A673 (cell line): Measurements from ENCODE around the gene MFSD11. TPM values are rescaled to one million over a fixed set of nuclear protein-coding genes. Genes with fewer than 3 reads are reported as not detected.

Experiments used
- BruUV-seq: library from RNA; stranded (reverse); fragments of 400-500 nt; replicated peaks from 2 replicates; lab custom pipeline; 2021; lab: Mats Ljungman, UMichigan
- CTCF ChIA-PET: fragments of 300-600 bp; sonication (Branson Sonifier 250); formaldehyde crosslinking; loops from one replicate; lab custom pipeline; 2022; ENCODE audit warnings: antibody characterized with exemption; lab: Charles Lee
- POLR2A ChIA-PET: fragments of 300-600 bp; sonication (Branson Sonifier 250); formaldehyde crosslinking; loops from one replicate; lab custom pipeline; 2022; ENCODE audit warnings: antibody characterized with exemption; ENCODE audit not compliant: low non-redundant PET; lab: Charles Lee
- DNase-seq: peaks from one replicate; pipeline ENCODE4 v3.0.0-alpha.2; 2015; ENCODE audit warnings: low spot score
- H3K27ac ChIP-seq: fragments of 200-600 bp; sonication (generic); 2 replicates; pipeline ENCODE4 v1.5.1; 2016; ENCODE audit warnings: mixed run types, low read depth, mild to moderate bottlenecking, mixed read lengths, antibody characterized with exemption, low read length; ENCODE audit not compliant: poor library complexity, severe bottlenecking
- H3K27me3 ChIP-seq: fragments of 200-600 bp; sonication (generic); replicated peaks from 2 replicates; pipeline ENCODE4 v1.6.1; 2017; ENCODE audit warnings: mixed run types, low read depth, mild to moderate bottlenecking, mixed read lengths, antibody characterized with exemption, low read length; ENCODE audit not compliant: insufficient read depth, poor library complexity
- H3K36me3 ChIP-seq: fragments of 200-600 bp; sonication (generic); 2 replicates; pipeline ENCODE4 v1.6.1; 2016; ENCODE audit warnings: mixed run types, mild to moderate bottlenecking, mixed read lengths, antibody characterized with exemption, low read length; ENCODE audit not compliant: insufficient read depth, poor library complexity, severe bottlenecking
- H3K4me1 ChIP-seq: fragments of 200-600 bp; sonication (generic); 2 replicates; pipeline ENCODE4 v1.6.1; 2017; ENCODE audit warnings: mixed run types, mild to moderate bottlenecking, mixed read lengths, antibody characterized with exemption, low read length; ENCODE audit not compliant: insufficient read depth, poor library complexity, severe bottlenecking
- H3K4me3 ChIP-seq: fragments of 200-600 bp; sonication (generic); 2 replicates; pipeline ENCODE4 v1.5.1; 2016; ENCODE audit warnings: low read depth, mixed run types, mild to moderate bottlenecking, mixed read lengths, low read length; ENCODE audit not compliant: poor library complexity, severe bottlenecking
- H3K9me3 ChIP-seq: fragments of 200-600 bp; sonication (generic); 2 replicates; pipeline ENCODE4 v1.6.1; 2016; ENCODE audit warnings: mixed run types, low read depth, mild to moderate bottlenecking, mixed read lengths, antibody characterized with exemption, low read length; ENCODE audit not compliant: poor library complexity, severe bottlenecking
- EZH2 ChIP-seq: fragments of 200-600 bp; sonication (generic); IDR thresholded peaks from 2 replicates; pipeline ENCODE4 v1.6.1; 2017; ENCODE audit warnings: borderline replicate concordance, low read depth, mild to moderate bottlenecking, mixed read lengths, antibody characterized with exemption, low read length; ENCODE audit not compliant: poor library complexity, severe bottlenecking
- intact Hi-C: fragments of 100-400 bp; cut with micrococcal nuclease; formaldehyde crosslinking; loops from one replicate; pipeline ENCODE4 v1.10.0; 2022; ENCODE audit not compliant: unreplicated experiment
- total RNA-seq: library from RNA; stranded (reverse); gene quantifications from 2 replicates; pipeline ENCODE4 v1.2.3, GENCODE V29; 2021
- TF ChIP-seq, protein P1 (sequence below): fragments of 300-800, 200-600 bp; sonication (generic); conservative IDR thresholded peaks from 2 replicates; pipeline ENCODE4 v1.5.1; 2017; ENCODE audit warnings: low read depth, mild to moderate bottlenecking, antibody characterized with exemption, low read length, moderate library complexity, mixed read lengths

MFSD11 gene
- total RNA-seq, 1 experiment from 2014 or later: 38.8 TPM

DNA sequence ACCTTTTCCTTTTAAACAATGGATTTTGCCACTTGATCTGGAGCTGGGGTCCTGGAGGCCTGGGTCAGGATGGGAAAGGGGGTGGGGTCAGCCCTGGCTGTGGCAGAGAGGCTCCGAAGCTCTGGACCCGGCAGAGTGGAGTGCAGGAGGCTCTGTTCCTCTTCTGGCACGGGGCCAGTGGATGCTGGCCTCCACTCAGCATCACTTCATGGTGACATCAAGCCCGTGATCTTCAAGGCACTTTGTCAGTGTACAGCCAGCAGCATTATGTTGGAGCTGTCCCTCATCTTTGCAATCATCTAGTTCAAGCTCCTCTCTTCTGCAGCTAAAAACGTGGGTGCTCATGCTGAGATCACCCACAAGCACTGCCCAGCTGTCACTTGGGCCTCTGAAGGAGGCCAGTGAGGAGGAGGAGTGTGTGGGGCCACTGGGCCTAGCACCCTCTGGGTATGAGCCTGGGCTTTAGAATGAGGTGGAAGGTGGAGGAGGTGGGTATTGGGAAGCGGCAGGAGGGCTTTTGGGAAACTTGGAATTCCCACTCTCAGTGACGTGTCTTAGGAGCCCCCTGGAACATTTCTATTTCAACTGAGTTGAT, 84.4 kb downstream of the MFSD11 start:
- ChIA-PET CTCF (no interaction called here), POLR2A (no interaction called here)

DNA sequence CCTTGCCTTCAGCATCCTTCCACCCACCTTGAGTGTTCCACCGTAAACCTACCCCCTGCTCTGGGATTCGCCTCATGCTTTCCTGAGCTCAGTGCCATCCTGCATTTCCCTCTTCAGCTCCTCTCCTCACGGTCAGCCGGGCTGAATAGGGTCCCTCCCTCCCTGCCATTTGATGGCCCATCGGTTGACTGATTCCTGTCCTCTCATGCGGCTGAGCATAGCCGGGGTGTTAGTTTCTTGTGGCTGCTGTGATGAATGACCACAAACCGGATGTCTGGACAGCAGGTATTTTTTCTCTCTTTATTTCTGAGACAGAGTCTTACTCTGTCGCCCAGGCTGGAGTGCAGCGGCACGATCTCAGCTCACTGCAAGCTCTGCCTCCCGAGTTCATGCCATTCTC, 86.2 kb downstream of the MFSD11 start:
- H3K36me3 ChIP-seq: no peaks in the 10 kb centered on the region
- ChIA-PET CTCF (no interaction called here), POLR2A (no interaction called here)
- no peak for DNase-seq
- intact Hi-C loops: no loop called here
- TF ChIP-seq EZH2: no peak
- TF ChIP-seq, protein P1, sequence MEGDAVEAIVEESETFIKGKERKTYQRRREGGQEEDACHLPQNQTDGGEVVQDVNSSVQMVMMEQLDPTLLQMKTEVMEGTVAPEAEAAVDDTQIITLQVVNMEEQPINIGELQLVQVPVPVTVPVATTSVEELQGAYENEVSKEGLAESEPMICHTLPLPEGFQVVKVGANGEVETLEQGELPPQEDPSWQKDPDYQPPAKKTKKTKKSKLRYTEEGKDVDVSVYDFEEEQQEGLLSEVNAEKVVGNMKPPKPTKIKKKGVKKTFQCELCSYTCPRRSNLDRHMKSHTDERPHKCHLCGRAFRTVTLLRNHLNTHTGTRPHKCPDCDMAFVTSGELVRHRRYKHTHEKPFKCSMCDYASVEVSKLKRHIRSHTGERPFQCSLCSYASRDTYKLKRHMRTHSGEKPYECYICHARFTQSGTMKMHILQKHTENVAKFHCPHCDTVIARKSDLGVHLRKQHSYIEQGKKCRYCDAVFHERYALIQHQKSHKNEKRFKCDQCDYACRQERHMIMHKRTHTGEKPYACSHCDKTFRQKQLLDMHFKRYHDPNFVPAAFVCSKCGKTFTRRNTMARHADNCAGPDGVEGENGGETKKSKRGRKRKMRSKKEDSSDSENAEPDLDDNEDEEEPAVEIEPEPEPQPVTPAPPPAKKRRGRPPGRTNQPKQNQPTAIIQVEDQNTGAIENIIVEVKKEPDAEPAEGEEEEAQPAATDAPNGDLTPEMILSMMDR: no peak
- no peaks in the 10 kb centered on the region for H3K9me3 ChIP-seq
- H3K27me3 ChIP-seq: no peaks in the 10 kb centered on the region
- no peak overlapping the region for H3K4me3 ChIP-seq
- peaks cover 25% of the 10 kb centered on the region for H3K4me1 ChIP-seq
- BruUV-seq: no TSS peak
- no peak overlapping the region for H3K27ac ChIP-seq

More for the DNA sequence above, 84.4 kb downstream of the MFSD11 start:
- TF ChIP-seq EZH2: no peak
- TF ChIP-seq, protein P1: no peak
- Histone ChIP-seq H3K4me1 (peaks cover 25% of the 10 kb centered on the region), H3K27ac (no peak overlapping the region), H3K4me3 (no peak overlapping the region), H3K27me3 (no peaks in the 10 kb centered on the region), H3K9me3 (no peaks in the 10 kb centered on the region), H3K36me3 (no peaks in the 10 kb centered on the region)
- no TSS peak for BruUV-seq
- no peak for DNase-seq
- intact Hi-C loops: no loop called here

DNA sequence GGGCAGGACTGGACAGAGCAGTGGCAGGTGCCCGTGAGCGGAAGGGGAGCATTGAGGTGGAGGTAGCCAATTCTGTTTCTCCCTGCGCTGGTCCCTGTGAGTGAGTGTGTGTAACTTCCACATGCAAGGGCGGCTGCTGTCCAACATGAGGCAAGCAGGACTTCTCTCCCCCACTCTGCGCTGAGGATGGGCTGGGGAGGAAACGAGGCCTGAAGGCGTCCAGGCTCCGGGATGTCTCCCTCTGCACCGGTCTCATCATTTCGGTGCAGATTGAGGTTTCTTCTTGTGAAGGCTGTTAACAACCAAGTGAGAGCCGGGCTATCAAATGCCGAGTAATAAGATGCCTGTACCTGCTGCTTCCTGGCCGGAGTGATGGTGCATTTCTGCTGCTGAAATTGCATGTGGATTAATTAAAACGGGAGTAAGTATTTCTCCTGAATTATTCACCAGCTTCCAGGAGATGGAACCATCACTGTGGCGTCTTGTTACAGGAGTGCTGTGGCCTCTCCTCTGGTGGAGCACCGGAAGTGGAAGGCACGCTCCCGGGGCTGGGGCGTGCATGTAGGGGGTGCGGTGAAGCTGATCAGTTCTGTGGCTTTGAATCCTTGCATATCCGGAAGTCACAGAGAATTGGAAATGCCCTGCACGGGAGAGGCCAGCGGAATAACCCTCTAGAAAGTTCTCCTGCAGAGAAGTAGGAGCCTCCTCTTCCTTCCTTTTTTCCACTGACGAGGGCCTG, 88.6 kb downstream of the MFSD11 start:
- H3K4me3 ChIP-seq: no peak overlapping the region
- no peaks in the 10 kb centered on the region for H3K9me3 ChIP-seq
- ChIA-PET CTCF (interaction anchor here (0.6 kb wide), 1 partner anchor 238 kb away, joined by 6 read pairs; no protein-coding TSS in a partner anchor), POLR2A (no interaction called here)
- BruUV-seq: no TSS peak
- no peak for TF ChIP-seq EZH2
- TF ChIP-seq, protein P1: no peak
- H3K4me1 ChIP-seq: peaks cover 9% of the 10 kb centered on the region
- H3K27ac ChIP-seq: peak overlapping the region; percentile 18
- no peaks in the 10 kb centered on the region for H3K36me3 ChIP-seq
- no peaks in the 10 kb centered on the region for H3K27me3 ChIP-seq
- DNase-seq: peak; percentile 44
- intact Hi-C loops: no loop called here
